ENCODE data around the gene SDF2L1.
"Not testable (repeated sequence)": the region's sequence is repeated elsewhere in the genome, so short reads cannot be mapped to it uniquely, and the experiment has no call there.

Gene SDF2L1

GRCh38 chr22:21637450-21637849, 4.7 kb upstream of the SDF2L1 start:
- DNase-seq: not testable (repeated sequence)

DNA sequence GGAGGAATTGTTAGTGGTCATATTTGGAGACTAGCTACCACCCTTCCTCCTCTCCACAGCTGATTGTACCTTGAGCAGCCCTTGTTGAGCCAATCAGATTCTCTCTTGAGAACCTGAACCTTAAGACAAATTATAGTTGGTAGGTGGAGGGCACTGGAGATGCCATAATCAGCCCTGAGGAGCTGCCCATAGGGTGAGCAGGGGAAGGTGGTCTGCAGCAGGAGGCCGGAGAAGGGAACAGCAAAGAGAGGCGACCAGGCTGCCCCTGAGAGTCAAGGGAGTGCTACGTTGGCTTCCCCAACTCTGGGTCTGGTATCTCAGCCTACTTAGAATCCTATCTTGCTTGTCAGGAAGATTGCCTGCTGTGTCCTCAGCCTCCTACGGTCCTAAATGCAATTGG, 2.7 kb upstream of the SDF2L1 start:
- DNase-seq: no peak

GRCh38 chr22:21640810-21641209, 1.3 kb upstream of the SDF2L1 start:
- DNase-seq: no peak

GRCh38 chr22:21641417-21641788, 699 bp upstream of the SDF2L1 start:
- DNase-seq: no peak

- peak; percentile 23 for DNase-seq
Observed at GRCh38 chr22:21642584-21643448, 714 bp downstream of the SDF2L1 start.

- no peak for DNase-seq
Observed at GRCh38 chr22:21643533-21644357, 1.6 kb downstream of the SDF2L1 start.

- DNase-seq: not testable (repeated sequence)
Observed at GRCh38 chr22:21645513-21645912, 3.4 kb downstream of the SDF2L1 start.

- DNase-seq: peak; percentile 66
Observed at GRCh38 chr22:21646608-21647590, 4.8 kb downstream of the SDF2L1 start.

GRCh38 chr22:21650280-21650679, 8.2 kb downstream of the SDF2L1 start:
- no peak for DNase-seq

GRCh38 chr22:21650823-21651520, 8.9 kb downstream of the SDF2L1 start:
- no peak for DNase-seq

DNA sequence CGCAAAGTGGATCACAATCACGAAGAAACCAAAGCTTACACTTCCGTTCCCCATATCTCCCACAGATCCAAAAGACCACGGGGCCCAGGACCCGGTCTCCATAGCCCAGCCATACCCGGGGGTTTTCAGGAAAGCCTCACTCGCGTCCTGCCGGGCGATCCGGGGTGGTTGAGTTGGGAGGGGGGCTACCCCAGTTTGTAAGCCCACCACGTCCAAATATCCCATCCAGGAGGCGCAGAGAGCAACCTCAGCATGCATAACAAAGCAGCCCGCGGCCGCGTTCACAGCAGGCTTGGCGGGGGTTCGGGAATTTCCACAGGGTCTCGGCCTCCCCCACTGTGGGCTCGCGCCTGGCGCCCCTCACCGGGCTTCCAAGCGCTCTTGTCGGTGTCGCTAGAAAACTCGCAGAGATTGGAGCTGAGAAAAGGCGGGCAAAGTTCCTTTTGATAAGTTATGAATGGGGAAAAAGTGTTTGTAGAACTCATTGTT, 9.5 kb downstream of the SDF2L1 start:
- no peak for DNase-seq

GRCh38 chr22:21652010-21652546, 10.0 kb downstream of the SDF2L1 start:
- peak; percentile 83 for DNase-seq

- no peak for DNase-seq
Observed at GRCh38 chr22:21652547-21653545, 10.7 kb downstream of the SDF2L1 start.

GRCh38 chr22:21657020-21657359, 14.9 kb downstream of the SDF2L1 start:
- DNase-seq: no peak

GRCh38 chr22:21657360-21658032, 15.4 kb downstream of the SDF2L1 start:
- peak; percentile 76 for DNase-seq

GRCh38 chr22:21659864-21660525, 17.9 kb downstream of the SDF2L1 start:
- DNase-seq: no peak

DNA sequence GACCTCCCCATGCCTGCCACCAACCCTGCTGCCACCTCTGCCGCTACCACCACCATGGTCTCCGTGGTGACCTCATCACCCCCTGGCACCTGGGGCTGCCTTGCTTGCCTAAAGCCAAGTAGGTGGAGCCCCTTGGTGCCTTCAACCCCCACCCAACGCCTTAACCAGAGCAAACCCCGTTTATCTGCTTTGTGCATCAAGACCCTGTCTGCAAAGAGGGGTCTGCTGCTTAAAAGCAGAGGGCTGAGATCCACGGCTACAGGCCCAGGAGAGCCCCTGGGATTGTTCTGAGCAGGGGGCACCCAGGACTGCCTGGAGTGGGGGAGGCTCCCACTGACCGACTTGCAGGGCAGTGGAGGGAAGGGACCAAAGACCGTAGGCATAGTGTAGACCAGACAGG, 18.8 kb downstream of the SDF2L1 start:
- no peak for DNase-seq

GRCh38 chr22:21661991-21662390, 19.9 kb downstream of the SDF2L1 start:
- DNase-seq: no peak

DNA sequence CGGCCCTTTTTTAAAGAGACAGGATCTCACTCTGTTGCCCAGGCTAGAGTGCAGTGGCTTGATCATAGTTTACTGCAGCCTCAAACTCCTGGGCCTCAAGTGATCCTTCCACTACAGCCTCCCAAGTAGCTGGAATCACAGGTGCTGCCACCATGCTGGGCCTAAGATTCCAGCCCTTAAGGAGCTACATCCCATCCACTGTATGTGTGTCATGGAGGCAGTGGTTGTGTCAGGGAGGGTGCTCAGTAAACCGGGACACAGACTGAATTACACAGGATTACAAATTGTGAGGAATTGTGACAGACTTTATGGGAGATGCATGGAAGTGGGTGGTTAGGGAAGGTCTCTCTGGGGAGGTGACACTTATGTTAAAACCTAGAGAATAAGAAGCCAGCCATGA, 21.6 kb downstream of the SDF2L1 start:
- DNase-seq: no peak
